ENCODE measurements around the gene COX8A.

COX8A gene

DNA sequence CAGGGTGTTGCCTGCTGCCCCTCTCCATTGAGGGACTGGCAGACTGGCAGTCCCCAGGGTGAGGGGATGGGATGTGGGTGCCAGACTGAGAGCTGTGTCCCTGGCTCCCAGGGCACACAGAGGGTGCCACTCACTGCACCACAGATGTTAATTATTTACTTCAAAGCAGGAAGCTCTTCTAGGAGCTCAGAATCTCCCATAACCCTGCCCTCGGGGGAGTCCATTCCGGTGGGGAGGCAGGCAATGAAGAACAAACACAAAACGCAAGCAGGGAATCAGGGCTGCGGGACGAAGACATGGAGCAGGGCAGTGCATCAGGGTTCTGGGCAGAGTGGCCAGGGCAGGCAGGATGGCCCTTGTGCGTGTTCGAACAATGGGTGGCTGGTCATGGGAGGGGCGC is 37.0 kb downstream of the COX8A start:
- H2AFZ ChIP-seq (ENCODE audit: low read depth, low read length, severe bottlenecking): no peak overlapping the region
- no peak overlapping the region for H3K27ac ChIP-seq (ENCODE audit: low read depth, low read length)
- H3F3A ChIP-seq (ENCODE audit: insufficient read depth): no peaks in the 10 kb centered on the region
- H3K9ac ChIP-seq (ENCODE audit: low read length): no peak overlapping the region
- no peaks in the 10 kb centered on the region for H3K27me3 ChIP-seq (ENCODE audit: low read length)
- H3K9me2 ChIP-seq (replicated peaks; ENCODE audit: insufficient read depth, low read length): no peaks in the 10 kb centered on the region
- H3K4me3 ChIP-seq (ENCODE audit: insufficient read depth, low read length, poor library complexity, severe bottlenecking): no peak overlapping the region
- H3K36me3 ChIP-seq (ENCODE audit: low read length): no peaks in the 10 kb centered on the region
- H3K79me2 ChIP-seq (ENCODE audit: insufficient read depth, low read length): no peaks in the 10 kb centered on the region
- H4K20me1 ChIP-seq (ENCODE audit: low read depth, low read length): no peaks in the 10 kb centered on the region
- H3K9me3 ChIP-seq (ENCODE audit: insufficient read depth, low read length): peaks cover 10% of the 10 kb centered on the region; the same call in 1 of the 2 replicates
- H3K4me2 ChIP-seq (ENCODE audit: low read depth, low read length, poor library complexity, severe bottlenecking): no peak overlapping the region
- TF ChIP-seq EZH2phosphoT487 (conservative IDR thresholded peaks at IDR 0.05; ENCODE audit: low read length) (no peak), CTCF (IDR thresholded peaks at IDR 0.05; ENCODE audit: insufficient read depth, low read length, poor library complexity, severe bottlenecking) (no peak)

GRCh38 chr11:64013141-64013896 is 38.9 kb downstream of the COX8A start:
- Histone ChIP-seq H4K20me1 (ENCODE audit: low read depth, low read length) (no peaks in the 10 kb centered on the region), H3K79me2 (ENCODE audit: insufficient read depth, low read length) (no peaks in the 10 kb centered on the region), H3K9me2 (replicated peaks; ENCODE audit: insufficient read depth, low read length) (no peaks in the 10 kb centered on the region), H3K4me3 (ENCODE audit: insufficient read depth, low read length, poor library complexity, severe bottlenecking) (no peak overlapping the region), H3K9ac (ENCODE audit: low read length) (no peak overlapping the region), H3K36me3 (ENCODE audit: low read length) (no peaks in the 10 kb centered on the region), H3F3A (ENCODE audit: insufficient read depth) (no peaks in the 10 kb centered on the region), H3K9me3 (ENCODE audit: insufficient read depth, low read length) (peaks cover 10% of the 10 kb centered on the region; the same call in 1 of the 2 replicates), H3K27ac (ENCODE audit: low read depth, low read length) (no peak overlapping the region), H2AFZ (ENCODE audit: low read depth, low read length, severe bottlenecking) (no peak overlapping the region), H3K4me2 (ENCODE audit: low read depth, low read length, poor library complexity, severe bottlenecking) (no peak overlapping the region), H3K27me3 (ENCODE audit: low read length) (no peaks in the 10 kb centered on the region)
- no peak for TF ChIP-seq EZH2phosphoT487 (conservative IDR thresholded peaks at IDR 0.05; ENCODE audit: low read length)
- TF ChIP-seq CTCF (IDR thresholded peaks at IDR 0.05; ENCODE audit: insufficient read depth, low read length, poor library complexity, severe bottlenecking): no peak

GRCh38 chr11:64014356-64014755 is 39.9 kb downstream of the COX8A start:
- H4K20me1 ChIP-seq (ENCODE audit: low read depth, low read length): no peaks in the 10 kb centered on the region
- H3K9ac ChIP-seq (ENCODE audit: low read length): no peak overlapping the region
- H3K9me2 ChIP-seq (replicated peaks; ENCODE audit: insufficient read depth, low read length): no peaks in the 10 kb centered on the region
- H3K4me3 ChIP-seq (ENCODE audit: insufficient read depth, low read length, poor library complexity, severe bottlenecking): no peak overlapping the region
- H3K27ac ChIP-seq (ENCODE audit: low read depth, low read length): no peak overlapping the region
- H2AFZ ChIP-seq (ENCODE audit: low read depth, low read length, severe bottlenecking): no peak overlapping the region
- no peaks in the 10 kb centered on the region for H3K27me3 ChIP-seq (ENCODE audit: low read length)
- H3K9me3 ChIP-seq (ENCODE audit: insufficient read depth, low read length): peaks cover 10% of the 10 kb centered on the region; the same call in 1 of the 2 replicates
- H3F3A ChIP-seq (ENCODE audit: insufficient read depth): no peaks in the 10 kb centered on the region
- no peaks in the 10 kb centered on the region for H3K36me3 ChIP-seq (ENCODE audit: low read length)
- H3K79me2 ChIP-seq (ENCODE audit: insufficient read depth, low read length): no peaks in the 10 kb centered on the region
- TF ChIP-seq CTCF (IDR thresholded peaks at IDR 0.05; ENCODE audit: insufficient read depth, low read length, poor library complexity, severe bottlenecking) (no peak), EZH2phosphoT487 (conservative IDR thresholded peaks at IDR 0.05; ENCODE audit: low read length) (no peak)
- no peak overlapping the region for H3K4me2 ChIP-seq (ENCODE audit: low read depth, low read length, poor library complexity, severe bottlenecking)

All from SU-DHL-6 (cell line).